ENCODE results near the gene KCNH8.

The KCNH8 gene

DNA sequence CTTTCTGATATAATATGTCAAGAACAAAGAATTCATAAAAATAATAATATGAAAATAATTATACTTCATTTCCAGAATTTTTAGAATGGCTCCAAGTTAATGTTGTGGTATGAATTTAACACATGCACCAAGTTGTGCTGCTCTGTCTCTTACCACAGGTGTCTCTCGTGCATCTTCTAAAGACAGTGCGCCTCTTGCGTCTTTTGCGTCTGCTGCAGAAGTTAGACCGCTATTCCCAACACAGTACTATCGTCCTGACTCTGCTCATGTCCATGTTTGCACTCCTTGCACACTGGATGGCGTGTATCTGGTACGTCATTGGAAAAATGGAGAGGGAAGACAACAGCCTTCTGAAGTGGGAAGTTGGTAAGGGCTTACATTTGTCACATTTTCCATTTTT, 246.6 kb downstream of the KCNH8 start:
- no peak for DNase-seq

DNA sequence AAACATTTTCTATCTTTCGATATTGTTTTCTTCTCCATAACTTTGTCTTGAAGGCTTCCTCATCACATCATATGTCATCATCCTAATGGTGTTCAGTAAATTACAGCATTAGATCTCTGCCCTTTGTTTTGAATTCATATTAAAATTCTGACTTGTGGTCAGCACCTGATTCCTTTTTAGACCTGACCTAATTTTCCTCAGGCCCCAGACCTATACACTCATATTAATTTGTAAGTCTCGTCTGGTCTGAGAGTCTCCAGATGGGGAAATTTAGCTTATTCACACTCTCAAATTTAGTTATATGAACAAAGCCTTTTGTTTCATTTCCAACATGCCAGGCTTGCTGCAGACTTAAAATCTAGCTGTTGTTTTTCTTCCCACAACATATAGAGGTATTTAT, 248.4 kb downstream of the KCNH8 start:
- DNase-seq = no peak

DNA sequence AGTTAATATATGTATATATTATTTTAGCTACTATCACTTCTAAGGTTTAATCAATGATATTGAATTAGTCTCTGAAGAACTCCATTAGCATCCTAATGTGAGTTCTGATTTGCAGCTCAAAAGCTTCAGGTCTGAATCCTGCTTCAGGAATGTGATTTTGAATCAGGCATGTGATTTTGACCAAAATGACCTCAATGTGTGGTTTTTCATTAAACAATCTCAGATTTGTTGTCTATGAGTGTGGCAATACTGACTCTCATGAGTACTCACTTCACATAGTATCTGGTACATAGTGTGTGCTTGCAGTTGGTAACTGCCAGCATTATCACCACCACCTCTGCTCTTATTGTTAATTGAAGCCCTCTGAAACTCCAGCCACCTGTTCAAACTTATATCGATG, 251.0 kb downstream of the KCNH8 start:
- no peak for DNase-seq

DNA sequence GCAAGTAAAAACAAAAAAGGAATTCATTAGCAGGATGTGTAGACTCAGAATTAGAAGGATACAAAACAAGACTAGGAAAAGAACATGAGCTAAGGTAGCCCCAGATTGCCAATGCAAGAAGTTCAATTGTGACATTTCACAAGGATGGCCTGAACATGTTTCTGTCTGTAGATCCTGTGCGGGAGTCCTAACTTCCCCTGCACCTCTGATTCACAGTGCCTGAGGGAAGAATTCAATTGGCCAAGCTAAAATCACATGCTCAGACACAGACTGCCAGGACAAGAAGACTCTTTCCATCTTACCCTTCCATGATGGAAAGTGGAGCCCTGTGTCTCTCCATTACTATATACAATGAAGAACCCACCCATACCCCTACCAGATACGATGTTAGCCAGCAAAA, 251.5 kb downstream of the KCNH8 start:
- DNase-seq = no peak

DNA sequence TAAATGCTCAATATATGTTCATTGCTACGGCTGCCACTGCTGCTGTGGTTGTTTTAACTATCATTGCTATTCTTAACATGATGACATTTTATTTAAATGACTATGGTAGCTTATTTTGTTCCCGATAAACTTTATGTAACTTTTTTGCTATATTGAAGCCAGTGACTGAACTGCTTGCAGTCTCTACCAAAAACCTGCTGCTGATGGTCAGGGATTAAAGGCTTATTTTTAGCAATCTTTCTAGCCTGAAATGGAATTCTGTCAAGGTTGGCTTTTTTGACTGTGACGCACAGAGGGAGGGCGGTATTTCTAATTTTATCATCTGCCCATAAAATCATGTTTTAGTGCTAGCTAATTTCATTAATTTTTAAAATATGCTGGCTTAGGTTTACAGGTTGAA, 271.8 kb downstream of the KCNH8 start:
- no peak for DNase-seq

DNA sequence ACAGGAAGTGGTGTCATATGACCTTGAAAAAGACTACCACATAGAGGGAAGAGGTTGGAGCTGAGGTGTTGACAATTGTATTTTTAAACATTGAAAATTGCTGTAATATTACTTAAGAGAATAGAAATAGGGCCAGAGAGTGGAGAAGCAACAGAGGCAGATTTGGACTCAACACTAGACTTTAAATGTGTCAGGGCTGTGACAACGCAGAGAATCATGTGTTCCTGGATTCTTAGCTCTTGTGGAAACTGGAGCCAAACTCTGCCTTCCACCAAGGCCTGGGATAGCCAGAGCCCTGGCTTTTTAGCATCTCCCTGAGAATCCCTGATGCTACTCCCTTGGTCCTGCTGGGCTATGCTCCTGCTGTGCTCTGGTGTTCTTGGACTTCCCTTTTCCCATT, 277.5 kb downstream of the KCNH8 start:
- no peak for DNase-seq

DNA sequence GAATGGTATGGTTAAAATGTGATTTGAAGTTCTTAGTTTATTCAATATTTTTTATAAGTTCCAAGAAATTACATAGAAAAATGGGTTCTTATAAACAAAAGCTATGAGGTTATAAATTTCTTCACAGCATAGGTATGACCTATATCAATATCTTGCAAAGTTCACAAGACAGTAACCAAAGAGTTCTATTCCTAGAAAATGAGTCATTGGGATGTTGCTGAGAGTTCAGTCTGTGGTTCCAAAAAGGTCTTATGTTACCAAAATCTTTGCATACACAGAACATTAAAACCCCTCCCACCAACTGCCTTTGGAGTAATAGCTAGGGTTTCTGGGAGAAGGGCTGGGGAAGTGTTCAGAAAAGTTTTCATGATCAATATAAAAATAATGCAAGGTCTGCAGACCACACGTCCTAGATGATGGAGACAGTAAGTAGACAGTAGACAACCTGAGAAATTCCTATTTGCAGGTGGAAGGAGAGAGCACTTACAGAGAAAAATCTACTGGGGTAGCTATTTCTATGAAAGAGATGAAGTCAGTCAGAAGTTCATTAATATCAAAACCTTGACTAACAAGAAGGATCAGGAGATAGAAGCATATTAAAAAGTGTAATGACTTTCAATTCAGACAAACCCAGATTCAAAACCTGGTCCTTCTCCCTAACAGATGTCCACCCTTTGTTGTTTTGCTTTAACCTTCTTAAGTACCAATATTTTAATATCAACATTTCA, 279.3 kb downstream of the KCNH8 start:
- no peak for DNase-seq

DNA sequence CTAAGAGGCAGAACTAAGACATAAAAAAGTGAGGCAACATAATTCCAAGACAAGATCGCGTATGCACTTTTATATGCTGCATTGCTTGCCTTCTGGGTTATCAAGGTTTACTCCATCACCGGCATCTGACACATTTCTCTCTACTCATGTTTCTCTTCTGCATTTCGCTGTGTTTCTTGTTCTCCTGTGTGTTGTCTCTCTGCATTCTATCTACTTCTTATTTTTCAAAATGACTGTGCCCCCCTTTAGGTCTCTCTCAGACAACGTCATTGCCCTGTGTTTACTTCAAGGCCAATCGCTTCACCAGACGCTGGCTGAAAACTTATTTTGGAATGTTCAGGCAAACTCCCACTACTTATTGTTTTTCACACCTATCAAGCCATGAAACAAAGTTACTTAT, 280.4 kb downstream of the KCNH8 start:
- DNase-seq = no peak

DNA sequence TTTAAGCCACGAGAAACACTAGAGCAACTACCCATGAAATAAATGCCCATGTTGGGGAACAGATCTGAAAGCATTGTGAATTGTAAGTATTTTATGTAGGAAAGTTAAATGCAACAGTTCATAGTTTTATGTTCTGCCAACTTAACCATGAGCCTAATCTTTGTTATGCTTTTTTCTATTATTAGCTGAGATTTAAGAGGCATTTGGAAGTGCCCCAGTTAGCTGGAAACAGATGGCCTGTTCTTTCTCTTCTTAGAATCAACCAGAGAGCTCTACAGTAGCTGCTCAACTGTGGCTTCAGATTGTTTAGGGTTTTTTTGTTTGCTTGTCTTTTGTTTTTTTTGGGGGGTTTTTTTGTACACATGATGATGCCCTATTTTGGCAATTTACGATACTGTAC, 284.4 kb downstream of the KCNH8 start:
- no peak for DNase-seq

DNA sequence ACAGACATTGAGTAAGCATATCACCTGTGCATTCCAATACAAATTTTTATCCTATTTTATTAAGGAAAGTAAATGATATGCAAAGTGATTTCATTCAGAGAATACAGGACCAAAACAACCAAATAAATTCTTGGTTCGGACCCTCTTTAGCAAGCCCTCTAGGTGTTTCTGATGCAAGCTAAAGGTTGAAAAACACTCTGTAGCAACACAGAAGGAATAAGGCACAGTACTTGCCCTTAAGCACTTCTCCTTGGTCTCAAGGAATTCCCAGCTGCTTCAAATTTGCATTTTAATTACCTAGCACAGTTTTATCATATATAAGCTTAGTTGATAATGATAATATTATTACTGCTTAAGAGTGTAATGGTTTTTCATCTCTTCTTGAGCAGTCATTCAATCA, 288.4 kb downstream of the KCNH8 start:
- no peak for DNase-seq

DNA sequence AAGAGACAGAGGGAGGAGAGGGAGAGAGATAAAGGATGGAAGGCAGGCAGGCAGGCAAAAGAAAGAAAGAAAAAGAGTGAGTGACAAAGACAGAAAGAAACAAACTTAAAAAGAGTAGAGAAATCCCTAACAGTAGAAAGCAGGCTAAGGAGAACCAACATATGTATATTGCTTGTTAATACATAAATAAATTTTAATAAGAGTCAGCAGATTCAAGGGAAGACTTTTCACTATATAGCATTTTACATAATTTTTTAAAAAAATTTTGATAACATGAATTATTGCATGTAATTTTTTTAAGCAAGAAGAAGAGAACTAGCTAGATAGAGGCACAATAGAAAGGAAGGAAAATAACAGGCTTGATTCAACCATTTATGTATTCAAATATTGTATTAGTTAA, 291.6 kb downstream of the KCNH8 start:
- DNase-seq = no peak

DNA sequence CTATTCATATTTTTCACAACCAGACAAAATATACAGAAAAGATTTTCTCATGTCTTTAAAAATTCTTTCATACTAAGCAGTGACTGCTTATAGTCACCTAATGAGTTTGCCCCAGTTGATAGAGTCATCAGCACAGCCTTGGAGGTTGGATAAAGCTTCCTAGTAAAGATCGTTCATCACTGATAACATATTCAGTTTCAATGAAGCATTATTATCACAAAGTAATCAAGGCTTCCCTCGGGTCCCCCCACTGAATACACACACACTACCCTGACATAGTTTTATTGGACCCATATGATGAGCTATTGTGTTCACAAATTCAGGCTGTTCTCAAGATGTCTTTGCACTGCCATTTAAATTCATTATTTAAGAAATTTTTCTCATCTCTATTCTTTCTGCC, 297.8 kb downstream of the KCNH8 start:
- DNase-seq = no peak

DNA sequence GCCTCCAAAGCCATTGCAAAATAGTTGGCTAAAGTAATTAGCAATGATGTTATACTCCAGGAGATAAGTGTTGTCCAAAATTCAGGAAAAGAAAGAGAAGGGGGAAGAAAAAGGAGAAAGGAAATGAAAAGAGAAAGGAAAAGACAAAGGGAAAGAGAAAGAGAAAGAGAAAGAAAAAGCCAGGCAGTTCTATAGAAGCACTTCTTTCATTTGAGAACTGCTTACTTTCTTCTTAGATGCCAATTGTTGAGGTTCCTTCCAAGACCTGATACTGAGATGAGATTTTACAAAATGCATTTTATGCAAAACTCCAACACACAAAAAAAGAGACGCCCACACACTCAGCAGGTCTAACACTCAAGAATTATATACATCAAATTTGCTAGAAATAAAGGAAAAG, 298.4 kb downstream of the KCNH8 start:
- DNase-seq = no peak

DNA sequence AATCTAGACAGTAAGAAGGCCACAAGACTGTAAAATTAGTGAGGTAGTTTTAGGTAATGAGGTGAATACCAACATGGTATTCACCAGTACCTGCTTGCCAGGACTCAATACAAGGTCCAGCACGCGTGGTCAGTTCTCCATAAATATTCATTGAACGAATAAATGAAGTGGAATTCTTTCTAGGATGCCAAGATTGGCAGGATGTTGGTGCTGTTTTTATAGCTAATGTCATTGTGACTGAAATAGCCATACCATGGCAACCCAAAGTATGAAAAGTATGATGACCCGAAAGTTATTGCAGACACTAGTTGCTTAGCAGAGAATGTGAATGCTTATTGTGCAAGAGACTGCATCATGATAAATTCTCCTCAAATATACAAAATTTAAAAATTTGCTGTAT, 307.2 kb downstream of the KCNH8 start:
- DNase-seq = no peak

DNA sequence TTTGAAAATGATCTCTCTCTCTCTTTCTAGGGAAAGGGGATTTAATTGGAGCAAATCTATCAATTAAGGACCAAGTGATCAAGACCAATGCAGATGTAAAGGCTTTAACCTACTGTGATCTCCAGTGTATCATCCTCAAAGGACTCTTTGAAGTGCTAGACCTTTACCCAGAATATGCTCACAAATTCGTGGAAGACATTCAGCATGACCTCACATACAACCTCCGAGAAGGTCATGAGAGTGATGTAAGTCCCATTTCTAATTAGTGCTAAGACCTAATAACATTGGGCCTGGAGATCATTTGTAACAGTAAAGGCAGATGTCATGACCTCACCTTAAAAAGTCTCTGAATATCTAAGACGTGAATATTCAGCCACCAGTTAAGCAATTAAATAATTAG, 308.4 kb downstream of the KCNH8 start:
- DNase-seq = no peak

DNA sequence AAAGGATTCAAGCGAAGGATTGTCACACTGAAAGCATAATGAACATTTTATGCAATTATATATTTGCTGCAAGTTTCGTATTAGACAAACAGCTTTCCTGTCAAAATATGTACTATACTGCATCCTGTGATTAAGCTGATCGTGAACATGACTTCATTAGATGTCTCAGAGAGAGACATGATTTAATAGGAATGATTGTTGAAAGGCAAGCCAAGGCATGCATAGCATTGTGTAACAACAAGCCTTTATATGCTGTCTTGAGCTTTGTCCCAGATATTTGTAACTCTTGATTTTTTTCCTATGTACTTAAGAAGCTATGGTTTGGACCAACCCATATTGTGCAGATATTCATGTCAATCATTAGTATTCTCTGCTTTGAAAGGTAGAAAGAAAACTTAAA, 309.1 kb downstream of the KCNH8 start:
- DNase-seq = no peak

DNA sequence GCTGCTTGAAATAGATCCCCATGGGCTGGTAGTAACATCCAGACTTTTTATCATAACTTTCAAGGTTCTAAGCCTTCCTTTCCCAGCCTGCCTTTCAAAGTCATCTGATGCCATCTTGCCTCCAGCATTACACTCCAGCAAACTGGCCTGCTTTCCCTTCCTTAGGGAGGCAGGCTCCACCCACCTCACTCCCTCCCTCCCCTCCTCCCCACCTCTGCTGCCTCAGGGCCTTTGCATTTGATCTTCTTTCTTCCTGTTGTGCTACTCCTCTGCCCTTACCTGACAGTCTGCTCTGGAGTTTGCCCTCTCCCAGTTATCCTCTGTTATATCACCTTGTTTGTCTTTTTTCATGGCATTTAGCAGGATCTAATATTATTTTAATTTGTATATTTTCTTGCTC, 319.5 kb downstream of the KCNH8 start:
- no peak for DNase-seq

DNA sequence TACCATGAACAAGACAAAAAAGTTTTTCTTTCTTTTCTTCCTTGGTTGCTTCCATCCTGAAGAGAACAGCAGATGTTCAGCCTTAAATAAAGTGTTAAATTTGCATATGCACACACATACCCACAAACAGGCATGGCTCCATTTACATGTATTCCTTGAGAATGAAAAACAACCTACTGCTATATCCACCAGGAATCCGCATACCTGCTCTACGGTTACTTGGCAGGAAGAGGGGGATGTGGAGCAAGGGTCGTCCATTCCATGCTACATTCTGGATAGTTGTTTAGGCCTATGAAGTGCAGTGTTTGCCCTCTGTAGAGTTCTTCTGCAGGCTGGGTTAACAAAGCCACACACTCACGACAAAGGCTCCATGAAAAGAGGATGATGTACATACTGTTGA, 322.8 kb downstream of the KCNH8 start:
- no peak for DNase-seq

DNA sequence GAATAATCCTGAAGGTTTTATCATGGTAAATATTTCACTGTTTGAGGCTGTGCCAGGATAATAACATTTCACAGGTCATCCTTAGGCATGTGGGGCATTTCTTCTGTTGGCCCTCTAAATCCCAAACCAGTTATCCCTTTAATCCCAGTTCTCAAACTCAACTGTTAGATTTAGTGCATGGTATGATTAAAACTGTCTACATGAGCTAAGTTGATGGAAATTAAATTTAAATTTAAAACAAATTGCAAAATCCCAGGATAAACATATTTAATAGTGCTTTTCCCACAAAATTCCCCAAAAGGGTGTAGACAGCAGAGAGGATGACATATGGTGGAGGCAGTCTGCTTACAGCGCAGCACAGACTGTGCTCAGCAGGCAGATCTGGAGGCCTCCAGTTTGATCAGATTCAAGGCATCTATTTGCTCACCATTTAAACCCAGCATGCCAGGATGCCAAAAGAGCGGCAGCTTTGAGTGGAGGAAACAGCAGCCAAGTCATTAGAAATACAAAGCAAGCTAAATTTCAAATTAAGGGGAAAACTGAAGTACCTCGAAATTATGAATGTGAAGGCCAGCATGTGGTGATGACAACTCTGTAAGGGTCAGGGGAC, 325.8 kb downstream of the KCNH8 start:
- no peak for DNase-seq

DNA sequence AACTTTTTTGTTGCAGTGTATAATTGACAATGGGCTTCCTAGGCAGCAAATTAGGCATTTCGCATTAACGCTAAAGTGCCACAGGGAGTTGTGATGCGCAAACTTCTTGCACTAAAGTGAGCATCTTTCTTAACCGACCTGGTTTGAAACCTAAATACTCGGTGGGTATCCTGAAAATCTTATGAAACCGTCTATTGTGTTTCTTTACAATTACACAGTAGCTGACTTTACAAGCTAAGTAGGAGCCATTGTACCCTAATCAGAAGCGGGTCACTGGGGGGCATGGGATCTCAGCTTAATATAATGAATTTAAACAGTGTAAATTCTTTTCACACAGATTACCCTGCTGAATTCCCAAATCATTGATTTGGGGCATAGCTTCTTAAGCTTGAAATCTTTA, 328.0 kb downstream of the KCNH8 start:
- DNase-seq = no peak

DNA sequence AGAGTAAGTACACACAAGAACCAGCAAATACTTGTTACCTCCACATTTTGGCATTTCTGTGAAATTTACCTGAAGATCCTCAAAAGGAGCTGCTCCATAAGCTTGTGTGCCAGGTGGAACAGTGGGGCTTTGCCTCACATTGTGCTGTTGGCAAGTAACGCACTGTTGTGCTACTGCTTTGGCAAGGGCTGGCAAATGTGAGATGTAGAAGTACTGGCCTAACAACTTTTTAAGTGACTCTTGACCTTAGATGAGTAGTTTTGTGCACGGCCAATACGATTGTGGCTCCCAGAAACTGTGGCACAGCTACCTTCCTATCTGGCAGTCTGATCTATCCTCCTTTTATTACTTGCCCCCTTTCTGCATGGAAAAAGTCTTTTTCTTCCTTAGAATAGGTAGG, 337.0 kb downstream of the KCNH8 start:
- DNase-seq = no peak

DNA sequence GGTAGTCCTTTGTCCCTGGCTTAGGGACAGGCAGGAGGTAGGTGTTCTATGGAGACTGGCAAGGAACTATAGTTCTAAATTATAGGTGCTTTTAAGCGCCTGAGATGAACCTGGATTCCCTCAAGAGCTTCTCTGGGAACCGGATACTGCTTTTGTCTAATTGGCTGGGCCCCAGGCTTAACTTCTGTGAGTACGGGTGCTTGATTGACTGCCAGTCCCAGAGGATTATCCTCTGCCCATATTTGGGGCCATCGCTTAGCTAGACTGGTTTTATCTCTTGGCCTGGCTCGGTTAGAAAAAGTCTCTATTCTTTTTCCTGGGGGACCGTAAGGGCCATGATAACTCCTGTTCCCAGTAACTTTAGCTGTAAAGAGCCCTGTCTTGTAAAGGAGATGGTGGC, 339.1 kb downstream of the KCNH8 start:
- DNase-seq = no peak

DNA sequence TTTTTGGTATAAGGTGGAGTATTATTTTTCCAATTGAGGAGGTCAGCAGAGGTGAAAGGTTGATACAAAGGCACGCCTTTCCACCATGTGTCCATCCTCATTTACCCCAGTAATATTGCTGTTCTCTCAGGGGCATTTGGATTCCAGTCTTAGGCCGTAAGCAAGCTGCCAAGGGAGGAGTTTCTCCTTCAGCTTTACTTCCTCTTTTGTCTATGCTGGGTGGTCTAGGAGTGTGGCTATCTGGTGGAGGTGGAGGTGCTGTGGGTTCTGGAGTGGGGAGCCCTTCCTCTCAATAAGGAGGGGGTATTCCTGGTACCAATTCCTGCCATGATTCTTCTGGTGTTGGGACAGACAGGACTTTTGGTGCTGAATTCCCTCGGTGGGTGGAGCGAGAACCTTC, 340.6 kb downstream of the KCNH8 start:
- no peak for DNase-seq

DNA sequence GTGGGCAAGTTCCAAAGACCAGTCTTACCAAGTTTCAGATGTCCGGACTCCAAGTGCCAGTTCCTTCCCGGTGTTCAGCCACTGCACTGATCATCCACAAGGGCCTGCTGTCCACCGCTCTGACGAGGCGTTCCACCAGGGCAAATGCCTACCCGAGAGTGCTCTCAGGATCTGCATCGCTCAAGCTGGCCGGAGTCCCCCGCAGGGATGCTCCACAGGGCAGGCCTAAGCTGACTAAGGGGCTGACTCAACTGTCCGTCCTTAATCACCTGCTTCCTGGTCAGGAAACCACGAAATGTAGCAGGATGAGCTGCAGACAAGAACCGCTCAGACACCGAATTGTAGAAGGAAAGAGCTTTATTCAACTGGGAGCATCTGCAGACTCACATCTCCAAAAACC, 341.6 kb downstream of the KCNH8 start:
- no peak for DNase-seq

DNA sequence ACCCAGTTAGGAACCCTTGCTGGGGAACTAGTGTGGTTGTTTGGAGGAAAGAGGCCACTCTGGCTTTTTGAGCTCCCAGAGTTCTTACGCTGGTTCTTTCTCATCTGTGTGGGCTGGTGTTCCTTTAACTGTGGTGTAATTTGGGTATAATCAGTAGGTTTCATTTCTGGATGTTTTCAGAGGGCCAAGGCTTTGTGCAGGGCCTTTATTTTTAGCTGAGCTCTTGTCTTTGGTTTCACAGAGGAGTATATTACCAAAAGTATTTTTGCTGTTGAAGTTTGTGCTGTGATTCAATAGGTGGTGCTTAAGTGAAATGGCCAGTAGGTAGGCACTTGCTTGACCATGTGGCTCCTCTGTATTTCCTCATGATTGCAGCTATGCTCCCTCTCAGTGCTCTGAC, 357.9 kb downstream of the KCNH8 start:
- DNase-seq = no peak

Data from kidney glomerular epithelial cell (primary cell).